ENCODE results near the gene CYTH1. TPM values are rescaled to one million over a fixed set of nuclear protein-coding genes. Genes with fewer than 3 reads are reported as not detected.

The CYTH1 gene
- total RNA-seq, 1 experiment from 2014 or later, result 46.7 TPM

- DNase-seq (ENCODE audit: low read depth, low spot score), result no peak
- TF ChIP-seq POLR2AphosphoS5 (IDR thresholded peaks at IDR 0.05; ENCODE audit: low read depth, low read length) (no peak), REST (IDR thresholded peaks at IDR 0.05; ENCODE audit: insufficient read depth in 1 of 2, low read depth in 2 of 2, low read length in 1 of 2) (no peak), SIN3A (IDR thresholded peaks at IDR 0.05; ENCODE audit: borderline replicate concordance, insufficient read depth, low read depth, low read length) (no peak), CTCF (IDR thresholded peaks at IDR 0.05) (no peak), TCF7L2 (IDR thresholded peaks at IDR 0.05; ENCODE audit: low read depth, low read length) (no peak)
- Histone ChIP-seq H3K36me3 (ENCODE audit: control insufficient read depth, insufficient read depth, low read length) (no peaks in the 10 kb centered on the region), H3K4me1 (ENCODE audit: control insufficient read depth, insufficient read depth, low read length) (peaks cover 33% of the 10 kb centered on the region), H3K9me3 (ENCODE audit: control insufficient read depth, insufficient read depth, low read depth, low read length) (no peaks in the 10 kb centered on the region), H3K27ac (ENCODE audit: low read length) (0 out of 2 replicates have a peak overlapping the region, but pooled peaks have one; percentile 5), H3K4me3 (ENCODE audit: low read depth in 2 of 2, low read length in 2 of 2) (peak overlapping the region in 1 of 2 experiments; percentile 21; a peak in 3 of 4 replicates), H3K27me3 (ENCODE audit: control insufficient read depth, insufficient read depth, low read length) (no peaks in the 10 kb centered on the region)
- ChIA-PET CTCF (interaction anchor here (0.6 kb wide), 1 partner anchor 331 kb away, joined by 3 read pairs; no protein-coding TSS in a partner anchor), POLR2A (interaction anchor here (0.5 to 0.6 kb wide), 2 partner anchors 31 to 53 kb away, joined by 4 to 15 read pairs; no protein-coding TSS in a partner anchor)
- no peak for ATAC-seq
- no TSS peak for BruUV-seq (replicated peaks)
- intact Hi-C loops (cut with micrococcal nuclease; ENCODE audit: unreplicated experiment), result no loop called here
- in situ Hi-C loops (cut with HindIII; ENCODE audit: low pct_unique_long_range_greater_than_20kb, low sequenced_read_pairs), result no loop called here
Observed at GRCh38 chr17:78734793-78735641, 47.1 kb downstream of the CYTH1 start.

GRCh38 chr17:78732354-78732753 lies 49.7 kb downstream of the CYTH1 start:
- Histone ChIP-seq H3K4me3 (ENCODE audit: low read depth in 2 of 2, low read length in 2 of 2) (no peak overlapping the region), H3K27ac (ENCODE audit: low read length) (no peak overlapping the region), H3K36me3 (ENCODE audit: control insufficient read depth, insufficient read depth, low read length) (no peaks in the 10 kb centered on the region), H3K4me1 (ENCODE audit: control insufficient read depth, insufficient read depth, low read length) (peaks cover 19% of the 10 kb centered on the region), H3K9me3 (ENCODE audit: control insufficient read depth, insufficient read depth, low read depth, low read length) (no peaks in the 10 kb centered on the region), H3K27me3 (ENCODE audit: control insufficient read depth, insufficient read depth, low read length) (no peaks in the 10 kb centered on the region)
- BruUV-seq (replicated peaks), result no TSS peak
- in situ Hi-C loops (cut with HindIII; ENCODE audit: low pct_unique_long_range_greater_than_20kb, low sequenced_read_pairs) (no loop called here), intact Hi-C loops (cut with micrococcal nuclease; ENCODE audit: unreplicated experiment) (no loop called here)
- ChIA-PET CTCF (no interaction called here), POLR2A (no interaction called here)
- no peak for ATAC-seq
- TF ChIP-seq CTCF (IDR thresholded peaks at IDR 0.05) (no peak), POLR2AphosphoS5 (IDR thresholded peaks at IDR 0.05; ENCODE audit: low read depth, low read length) (no peak), SIN3A (IDR thresholded peaks at IDR 0.05; ENCODE audit: borderline replicate concordance, insufficient read depth, low read depth, low read length) (no peak), TCF7L2 (IDR thresholded peaks at IDR 0.05; ENCODE audit: low read depth, low read length) (no peak), REST (IDR thresholded peaks at IDR 0.05; ENCODE audit: insufficient read depth in 1 of 2, low read depth in 2 of 2, low read length in 1 of 2) (no peak)
- no peak for DNase-seq (ENCODE audit: low read depth, low spot score)
